WTC11 (cell line): ENCODE results near the gene FOXRED1.

Source experiments
- ATF3 ChIP-seq: sonication (generic); formaldehyde crosslinking; conservative IDR thresholded peaks from 2 replicates; pipeline ENCODE4 v1.8.1; 2022; ENCODE audit warnings: mild to moderate bottlenecking, missing genetic modification reagents
- CTCF ChIP-seq: fragments of 200-600 bp; IDR thresholded peaks from 2 replicates; pipeline ENCODE4 v1.8.0; 2022; ENCODE audit warnings: antibody characterized with exemption
- E2F5 ChIP-seq: sonication (generic); formaldehyde crosslinking; IDR thresholded peaks from 2 replicates; pipeline ENCODE4 v1.8.1; 2022; ENCODE audit warnings: mild to moderate bottlenecking, moderate library complexity, missing genetic modification reagents
- ELF4 ChIP-seq: sonication (generic); formaldehyde crosslinking; IDR thresholded peaks from 2 replicates; pipeline ENCODE4 v1.8.1; 2022; ENCODE audit warnings: low read depth, mild to moderate bottlenecking, moderate library complexity, missing genetic modification reagents
- FOXP1 ChIP-seq: sonication (generic); formaldehyde crosslinking; IDR thresholded peaks from 2 replicates; pipeline ENCODE4 v1.8.0; 2022; ENCODE audit warnings: missing genetic modification reagents, mild to moderate bottlenecking, moderate library complexity, borderline replicate concordance
- ZNF263 ChIP-seq: sonication (generic); formaldehyde crosslinking; IDR thresholded peaks from 2 replicates; pipeline ENCODE4 v1.8.1; 2022; ENCODE audit warnings: low read depth, mild to moderate bottlenecking, moderate library complexity, missing genetic modification reagents
- ZNF416 ChIP-seq: fragments of 250-450 bp; sonication (Bioruptor Pico); IDR thresholded peaks from 2 replicates; pipeline ENCODE4 v1.9.0; 2021; ENCODE audit warnings: mild to moderate bottlenecking, inconsistent platforms
- TF ChIP-seq, protein P1 (sequence below): fragments of 250-450 bp; sonication (Bioruptor Pico); IDR thresholded peaks from 2 replicates; pipeline ENCODE4 v1.9.0; 2021; ENCODE audit warnings: mild to moderate bottlenecking, borderline replicate concordance

GRCh38 chr11:126307706-126308105, 38.8 kb downstream of the FOXRED1 start:
- TF ChIP-seq, protein P1, sequence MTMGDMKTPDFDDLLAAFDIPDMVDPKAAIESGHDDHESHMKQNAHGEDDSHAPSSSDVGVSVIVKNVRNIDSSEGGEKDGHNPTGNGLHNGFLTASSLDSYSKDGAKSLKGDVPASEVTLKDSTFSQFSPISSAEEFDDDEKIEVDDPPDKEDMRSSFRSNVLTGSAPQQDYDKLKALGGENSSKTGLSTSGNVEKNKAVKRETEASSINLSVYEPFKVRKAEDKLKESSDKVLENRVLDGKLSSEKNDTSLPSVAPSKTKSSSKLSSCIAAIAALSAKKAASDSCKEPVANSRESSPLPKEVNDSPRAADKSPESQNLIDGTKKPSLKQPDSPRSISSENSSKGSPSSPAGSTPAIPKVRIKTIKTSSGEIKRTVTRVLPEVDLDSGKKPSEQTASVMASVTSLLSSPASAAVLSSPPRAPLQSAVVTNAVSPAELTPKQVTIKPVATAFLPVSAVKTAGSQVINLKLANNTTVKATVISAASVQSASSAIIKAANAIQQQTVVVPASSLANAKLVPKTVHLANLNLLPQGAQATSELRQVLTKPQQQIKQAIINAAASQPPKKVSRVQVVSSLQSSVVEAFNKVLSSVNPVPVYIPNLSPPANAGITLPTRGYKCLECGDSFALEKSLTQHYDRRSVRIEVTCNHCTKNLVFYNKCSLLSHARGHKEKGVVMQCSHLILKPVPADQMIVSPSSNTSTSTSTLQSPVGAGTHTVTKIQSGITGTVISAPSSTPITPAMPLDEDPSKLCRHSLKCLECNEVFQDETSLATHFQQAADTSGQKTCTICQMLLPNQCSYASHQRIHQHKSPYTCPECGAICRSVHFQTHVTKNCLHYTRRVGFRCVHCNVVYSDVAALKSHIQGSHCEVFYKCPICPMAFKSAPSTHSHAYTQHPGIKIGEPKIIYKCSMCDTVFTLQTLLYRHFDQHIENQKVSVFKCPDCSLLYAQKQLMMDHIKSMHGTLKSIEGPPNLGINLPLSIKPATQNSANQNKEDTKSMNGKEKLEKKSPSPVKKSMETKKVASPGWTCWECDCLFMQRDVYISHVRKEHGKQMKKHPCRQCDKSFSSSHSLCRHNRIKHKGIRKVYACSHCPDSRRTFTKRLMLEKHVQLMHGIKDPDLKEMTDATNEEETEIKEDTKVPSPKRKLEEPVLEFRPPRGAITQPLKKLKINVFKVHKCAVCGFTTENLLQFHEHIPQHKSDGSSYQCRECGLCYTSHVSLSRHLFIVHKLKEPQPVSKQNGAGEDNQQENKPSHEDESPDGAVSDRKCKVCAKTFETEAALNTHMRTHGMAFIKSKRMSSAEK (CRISPR knock-in tag), result no peak
- TF ChIP-seq CTCF (no peak), FOXP1 (CRISPR knock-in tag) (no peak), ZNF263 (CRISPR knock-in tag) (no peak), ELF4 (CRISPR knock-in tag) (no peak), E2F5 (no peak), ZNF416 (CRISPR knock-in tag) (no peak), ATF3 (no peak)
